ENCODE measurements around the gene MYLIP.

DNA sequence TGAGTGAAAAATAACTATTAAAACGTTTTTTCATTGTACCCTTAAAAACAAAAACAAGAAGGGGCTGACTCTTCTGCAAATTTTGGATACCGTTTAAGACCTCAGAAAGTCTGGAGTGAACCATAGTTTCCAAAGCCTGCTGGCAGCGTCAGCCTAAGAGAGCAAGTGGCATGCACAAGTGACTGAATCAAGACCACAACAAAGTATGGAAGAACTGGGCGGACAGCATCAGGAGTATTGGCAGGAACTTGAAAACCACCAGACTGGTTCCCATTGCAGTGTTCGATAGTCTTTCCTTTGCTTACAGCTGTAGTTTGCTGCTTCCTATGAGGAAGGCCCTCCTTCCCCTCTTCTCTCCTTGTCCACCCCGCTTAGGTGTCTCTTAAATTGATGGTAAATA lies 33.7 kb upstream of the MYLIP start:
- TF ChIP-seq EZH2phosphoT487 (conservative IDR thresholded peaks at IDR 0.05; ENCODE audit: low read length) (no peak), CTCF (IDR thresholded peaks at IDR 0.05; ENCODE audit: insufficient read depth, low read length, poor library complexity, severe bottlenecking) (no peak)
